PC-3 (cell line): Measurements from ENCODE around the gene TM4SF4. TPM values are rescaled to one million over a fixed set of nuclear protein-coding genes. Genes with fewer than 3 reads are reported as not detected.
A peak's percentile ranks its signal among the peaks of the same experiment; 100 is the strongest.

Experiments
- ATAC-seq: fragments of 200-7000 bp; cut with Tn5 transposase; 2 replicates; pipeline ENCODE4 v1.9.1; 2020; ENCODE audit warnings: mild to moderate bottlenecking, moderate library complexity
- BruUV-seq: library from RNA; stranded (reverse); fragments of 400-500 nt; replicated peaks from 2 replicates; lab custom pipeline; 2021; lab: Mats Ljungman, UMichigan
- CTCF ChIA-PET: fragments of 300-600 bp; sonication (Branson Sonifier 250); formaldehyde crosslinking; loops from one replicate; lab custom pipeline; 2022; ENCODE audit warnings: antibody characterized with exemption; lab: Charles Lee
- POLR2A ChIA-PET: fragments of 300-600 bp; sonication (Branson Sonifier 250); formaldehyde crosslinking; loops from one replicate; lab custom pipeline; 2022; ENCODE audit warnings: antibody characterized with exemption; ENCODE audit not compliant: unreplicated experiment; lab: Charles Lee
- DNase-seq: peaks from one replicate; pipeline ENCODE4 v3.0.0-alpha.2; 2015
- H2AFZ ChIP-seq: fragments of 300-600 bp; sonication (generic); 2 replicates; pipeline ENCODE4 v1.6.0; 2016; ENCODE audit warnings: antibody characterized with exemption, low read length
- H3F3A ChIP-seq: fragments of 300-600 bp; sonication (generic); one replicate; pipeline ENCODE4 v1.6.0; 2017; ENCODE audit warnings: antibody characterized with exemption, low read length, control low read depth, mild to moderate bottlenecking; ENCODE audit not compliant: unreplicated experiment
- H3K27ac ChIP-seq: fragments of 300-600 bp; sonication (generic); 2 replicates; pipeline ENCODE4 v1.5.1; 2016; ENCODE audit warnings: mild to moderate bottlenecking, low read length
- H3K27me3 ChIP-seq: fragments of 300-600 bp; sonication (generic); 2 replicates; pipeline ENCODE4 v1.6.1; 2016; ENCODE audit warnings: low read length, mixed read lengths
- H3K36me3 ChIP-seq: fragments of 300-600 bp; sonication (generic); 2 replicates; pipeline ENCODE4 v1.6.1; 2016; ENCODE audit warnings: low read depth, mixed run types, low read length, mixed read lengths
- H3K4me1 ChIP-seq: fragments of 300-600 bp; sonication (generic); 2 replicates; pipeline ENCODE4 v1.5.1; 2016; ENCODE audit warnings: low read length; ENCODE audit not compliant: insufficient read depth
- H3K4me2 ChIP-seq: fragments of 300-600 bp; sonication (generic); 2 replicates; pipeline ENCODE4 v1.6.0; 2016; ENCODE audit warnings: low read length
- H3K4me3 ChIP-seq: fragments of 300-600 bp; sonication (generic); 2 replicates; pipeline ENCODE4 v1.5.1; 2016; ENCODE audit warnings: mild to moderate bottlenecking, low read length, mixed read lengths
- H3K79me2 ChIP-seq: fragments of 300-600 bp; sonication (generic); 2 replicates; pipeline ENCODE4 v1.6.1; 2017; ENCODE audit warnings: low read length, mixed read lengths
- H3K9ac ChIP-seq: fragments of 300-600 bp; sonication (generic); 2 replicates; pipeline ENCODE4 v1.6.0; 2016; ENCODE audit warnings: mild to moderate bottlenecking, low read length
- H3K9me2 ChIP-seq: fragments of 300-600 bp; sonication (generic); replicated peaks from 2 replicates; pipeline ENCODE4 v1.6.1; 2016; ENCODE audit warnings: mixed run types, low read length, mixed read lengths
- H3K9me3 ChIP-seq: fragments of 300-600 bp; sonication (generic); 2 replicates; pipeline ENCODE4 v1.6.1; 2016; ENCODE audit warnings: low read length, mixed read lengths
- H4K20me1 ChIP-seq: fragments of 300-600 bp; sonication (generic); 2 replicates; pipeline ENCODE4 v1.6.1; 2016; ENCODE audit warnings: low read length, mixed read lengths
- EZH2 ChIP-seq: fragments of 300-600 bp; sonication (generic); IDR thresholded peaks from one replicate; pipeline ENCODE4 v1.6.1; 2017; ENCODE audit warnings: antibody characterized with exemption, mild to moderate bottlenecking, low read length; ENCODE audit not compliant: unreplicated experiment
- EZH2phosphoT487 ChIP-seq: fragments of 300-600 bp; sonication (generic); IDR thresholded peaks from 2 replicates; pipeline ENCODE4 v1.6.1; 2018; ENCODE audit warnings: mild to moderate bottlenecking, antibody characterized with exemption, low read length, borderline replicate concordance
- intact Hi-C: fragments of 100-400 bp; cut with micrococcal nuclease; formaldehyde crosslinking; loops from 2 replicates; pipeline ENCODE4 v1.9.0; 2023
- total RNA-seq: library from RNA; depleted of rRNA; stranded (reverse); fragments of >200 nt; gene quantifications from 2 replicates; pipeline ENCODE4 v1.2.3, GENCODE V29; 2014
- TF ChIP-seq, protein P1 (sequence below): fragments of 300-600 bp; sonication (generic); conservative IDR thresholded peaks from 2 replicates; pipeline ENCODE4 v1.5.1; 2017; ENCODE audit warnings: antibody characterized with exemption, low read depth, mild to moderate bottlenecking, low read length

TM4SF4 gene
- total RNA-seq, 1 experiment from 2014 or later = 0.40 TPM

- H3F3A ChIP-seq = no peaks in the 10 kb centered on the region
- no peaks in the 10 kb centered on the region for H3K79me2 ChIP-seq
- H3K9me3 ChIP-seq = no peaks in the 10 kb centered on the region
- no peaks in the 10 kb centered on the region for H3K36me3 ChIP-seq
- peaks cover 9% of the 10 kb centered on the region for H3K4me1 ChIP-seq
- no peaks in the 10 kb centered on the region for H3K27me3 ChIP-seq
- no peak overlapping the region for H3K4me3 ChIP-seq
- no peak overlapping the region for H2AFZ ChIP-seq
- H3K4me2 ChIP-seq = no peak overlapping the region
- H3K27ac ChIP-seq = no peak overlapping the region
- intact Hi-C loops = no loop called here
- TF ChIP-seq EZH2phosphoT487 = no peak
- TF ChIP-seq EZH2 = no peak
- TF ChIP-seq, protein P1, sequence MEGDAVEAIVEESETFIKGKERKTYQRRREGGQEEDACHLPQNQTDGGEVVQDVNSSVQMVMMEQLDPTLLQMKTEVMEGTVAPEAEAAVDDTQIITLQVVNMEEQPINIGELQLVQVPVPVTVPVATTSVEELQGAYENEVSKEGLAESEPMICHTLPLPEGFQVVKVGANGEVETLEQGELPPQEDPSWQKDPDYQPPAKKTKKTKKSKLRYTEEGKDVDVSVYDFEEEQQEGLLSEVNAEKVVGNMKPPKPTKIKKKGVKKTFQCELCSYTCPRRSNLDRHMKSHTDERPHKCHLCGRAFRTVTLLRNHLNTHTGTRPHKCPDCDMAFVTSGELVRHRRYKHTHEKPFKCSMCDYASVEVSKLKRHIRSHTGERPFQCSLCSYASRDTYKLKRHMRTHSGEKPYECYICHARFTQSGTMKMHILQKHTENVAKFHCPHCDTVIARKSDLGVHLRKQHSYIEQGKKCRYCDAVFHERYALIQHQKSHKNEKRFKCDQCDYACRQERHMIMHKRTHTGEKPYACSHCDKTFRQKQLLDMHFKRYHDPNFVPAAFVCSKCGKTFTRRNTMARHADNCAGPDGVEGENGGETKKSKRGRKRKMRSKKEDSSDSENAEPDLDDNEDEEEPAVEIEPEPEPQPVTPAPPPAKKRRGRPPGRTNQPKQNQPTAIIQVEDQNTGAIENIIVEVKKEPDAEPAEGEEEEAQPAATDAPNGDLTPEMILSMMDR = no peak
- no TSS peak for BruUV-seq
- H4K20me1 ChIP-seq = no peaks in the 10 kb centered on the region
- ATAC-seq (no peak), DNase-seq (no peak)
- H3K9ac ChIP-seq = no peak overlapping the region
- no peaks in the 10 kb centered on the region for H3K9me2 ChIP-seq
- ChIA-PET POLR2A (no interaction called here), CTCF (interaction anchor here (0.7 kb wide), 1 partner anchor 173 kb away, joined by 3 read pairs; no protein-coding TSS in a partner anchor)
These were observed 23.6 kb downstream of the TM4SF4 start for GRCh38 chr3:149497966-149498670.

DNA sequence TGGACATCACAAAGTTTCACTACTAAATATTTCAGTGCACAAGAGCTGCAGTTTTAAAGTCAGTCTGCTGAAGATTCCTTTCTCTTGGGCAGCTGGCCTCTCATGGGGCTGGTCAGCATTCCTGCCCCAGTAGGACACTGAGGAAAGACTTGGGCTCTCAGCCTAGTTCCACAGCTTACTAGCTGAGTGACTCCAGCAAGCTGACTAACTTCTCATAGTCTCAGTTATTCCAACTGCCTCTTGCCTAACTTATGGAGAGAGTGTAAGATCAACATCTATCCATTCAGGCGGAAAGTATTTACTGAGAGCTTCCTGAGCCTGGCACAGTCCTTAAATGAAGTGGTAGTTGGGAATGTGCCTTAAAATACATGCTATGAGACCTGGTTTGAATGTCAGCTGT lies 27.0 kb downstream of the TM4SF4 start:
- H3K9me2 ChIP-seq = no peaks in the 10 kb centered on the region
- H3K79me2 ChIP-seq = no peaks in the 10 kb centered on the region
- H3K4me1 ChIP-seq = peaks cover 6% of the 10 kb centered on the region
- intact Hi-C loops = no loop called here
- H2AFZ ChIP-seq = no peak overlapping the region
- DNase-seq = peak; percentile 42
- H3K27ac ChIP-seq = no peak overlapping the region
- no peaks in the 10 kb centered on the region for H3K9me3 ChIP-seq
- ChIA-PET POLR2A (no interaction called here), CTCF (no interaction called here)
- H4K20me1 ChIP-seq = no peaks in the 10 kb centered on the region
- H3F3A ChIP-seq = no peaks in the 10 kb centered on the region
- no peak overlapping the region for H3K4me3 ChIP-seq
- TF ChIP-seq, protein P1 = no peak
- TF ChIP-seq EZH2phosphoT487 (no peak), EZH2 (no peak)
- no peaks in the 10 kb centered on the region for H3K36me3 ChIP-seq
- ATAC-seq = peak; percentile 32; the same call in 1 of the 2 replicates
- no TSS peak for BruUV-seq
- no peak overlapping the region for H3K4me2 ChIP-seq
- no peak overlapping the region for H3K9ac ChIP-seq
- H3K27me3 ChIP-seq = no peaks in the 10 kb centered on the region

DNA sequence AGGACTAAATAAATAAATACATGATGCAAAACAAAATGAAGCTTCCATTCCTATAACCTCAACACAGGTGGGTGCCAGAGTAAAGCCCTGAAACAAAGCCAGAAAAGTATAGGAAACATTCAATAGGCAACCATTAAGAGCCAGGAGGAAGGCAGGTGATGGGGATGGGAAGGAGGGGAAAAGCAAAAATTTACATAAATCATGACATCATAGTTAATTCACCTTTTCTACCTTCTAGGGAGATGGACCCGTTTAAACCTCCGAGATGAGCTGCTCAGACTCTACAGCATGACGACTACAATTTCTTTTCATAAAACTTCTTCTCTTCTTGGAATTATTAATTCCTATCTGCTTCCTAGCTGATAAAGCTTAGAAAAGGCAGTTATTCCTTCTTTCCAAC lies 27.9 kb downstream of the TM4SF4 start:
- no peaks in the 10 kb centered on the region for H3K27me3 ChIP-seq
- CTCF ChIA-PET = no interaction called here
- no peaks in the 10 kb centered on the region for H3F3A ChIP-seq
- no peaks in the 10 kb centered on the region for H3K9me3 ChIP-seq
- no peaks in the 10 kb centered on the region for H4K20me1 ChIP-seq
- H3K9me2 ChIP-seq = no peaks in the 10 kb centered on the region
- intact Hi-C loops = no loop called here
- H3K79me2 ChIP-seq = no peaks in the 10 kb centered on the region
- no TSS peak for BruUV-seq
- TF ChIP-seq, protein P1 = no peak
- TF ChIP-seq EZH2phosphoT487 (no peak), EZH2 (no peak)
- no peak overlapping the region for H2AFZ ChIP-seq
- no peak for ATAC-seq
- no peak overlapping the region for H3K4me3 ChIP-seq
- H3K36me3 ChIP-seq = no peaks in the 10 kb centered on the region
- no peak overlapping the region for H3K4me2 ChIP-seq
- no peak overlapping the region for H3K9ac ChIP-seq
- peaks cover 15% of the 10 kb centered on the region for H3K4me1 ChIP-seq
- no peak overlapping the region for H3K27ac ChIP-seq
- DNase-seq = no peak
- POLR2A ChIA-PET = no interaction called here
